HG03196 (cell line): ENCODE measurements around the gene KRT80.

Experiments
- ATAC-seq: cut with Tn5 transposase; IDR thresholded peaks from one replicate; pipeline ENCODE4 v1.9.1; 2021; ENCODE audit not compliant: unreplicated experiment

The KRT80 gene

GRCh38 chr12:52211716-52212585, 20.1 kb upstream of the KRT80 start:
- ATAC-seq, result no peak

DNA sequence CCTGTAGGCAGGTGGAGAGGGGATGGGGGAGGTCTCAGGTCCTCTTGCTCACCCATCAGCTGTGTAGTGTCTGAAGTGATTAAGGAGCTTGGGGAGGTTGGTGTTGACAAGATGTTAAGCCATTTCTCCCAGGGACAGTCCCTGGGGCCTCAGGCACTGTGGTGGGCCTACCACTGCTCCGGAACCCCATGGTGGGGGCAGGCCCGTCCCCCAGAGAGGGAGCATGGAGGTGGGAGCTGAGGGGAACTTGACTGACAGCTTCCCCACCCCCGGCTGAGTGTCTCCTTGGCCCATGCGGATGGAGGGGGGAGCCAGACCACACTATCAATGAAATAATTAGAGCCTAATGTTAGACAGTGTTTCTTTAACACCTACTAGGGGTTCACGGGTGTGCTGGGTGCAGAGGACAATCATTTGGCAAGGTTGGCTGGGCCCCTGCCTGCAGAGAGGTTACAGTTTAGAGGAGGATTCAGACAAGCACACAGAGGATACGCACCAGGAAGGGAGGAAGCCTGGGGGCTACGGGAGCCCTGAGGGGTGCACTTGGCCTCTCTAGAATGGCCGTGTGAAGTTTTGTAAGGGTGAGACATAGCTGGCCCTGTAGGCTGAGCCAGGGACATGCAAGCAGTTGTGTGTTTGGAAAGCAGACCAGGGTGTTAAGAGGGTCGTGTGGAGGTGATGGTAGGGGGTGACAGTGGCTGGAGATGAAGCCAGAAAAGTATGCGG, 19.3 kb upstream of the KRT80 start:
- no peak for ATAC-seq

DNA sequence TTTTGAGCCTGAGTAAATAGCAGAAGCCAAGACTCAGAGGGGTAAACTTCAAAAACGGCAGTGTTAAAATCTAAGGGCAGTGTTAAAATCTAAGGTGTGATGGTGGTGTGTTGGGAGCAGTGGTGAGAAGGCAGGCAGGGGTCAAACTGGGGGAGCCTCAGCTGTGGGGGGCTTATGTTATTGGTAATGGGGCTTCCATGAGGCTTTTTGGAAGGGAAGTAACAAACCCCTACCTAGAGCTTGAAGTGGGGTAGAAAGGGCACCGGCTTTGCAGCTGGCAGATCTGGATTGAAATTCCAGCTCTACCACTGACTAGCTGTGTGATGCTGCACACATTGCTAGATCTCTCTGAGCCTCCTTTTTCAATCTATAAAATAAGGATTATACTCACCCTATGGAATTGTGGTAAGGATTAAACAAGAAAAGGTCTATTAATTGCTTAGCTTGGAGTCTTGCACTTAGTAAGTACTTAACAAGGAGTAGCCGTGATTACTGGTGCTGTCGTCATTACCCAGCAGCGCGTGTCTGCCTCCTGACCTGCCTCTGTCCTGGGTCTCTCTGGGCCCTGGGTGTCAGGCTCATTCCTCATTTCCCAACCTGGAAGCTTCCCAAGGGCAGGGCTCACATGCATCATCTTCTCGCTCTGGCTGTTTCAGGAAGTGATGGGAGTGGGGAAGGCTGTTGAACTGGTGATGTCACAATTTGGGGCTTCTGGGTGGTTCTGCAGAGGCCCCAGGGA, 18.5 kb upstream of the KRT80 start:
- no peak for ATAC-seq

- no peak for ATAC-seq
Observed at GRCh38 chr12:52209321-52209720, 17.5 kb upstream of the KRT80 start.

- ATAC-seq, result no peak
Observed at GRCh38 chr12:52208424-52209165, 16.8 kb upstream of the KRT80 start.

GRCh38 chr12:52207895-52208294, 16.1 kb upstream of the KRT80 start:
- ATAC-seq, result no peak

DNA sequence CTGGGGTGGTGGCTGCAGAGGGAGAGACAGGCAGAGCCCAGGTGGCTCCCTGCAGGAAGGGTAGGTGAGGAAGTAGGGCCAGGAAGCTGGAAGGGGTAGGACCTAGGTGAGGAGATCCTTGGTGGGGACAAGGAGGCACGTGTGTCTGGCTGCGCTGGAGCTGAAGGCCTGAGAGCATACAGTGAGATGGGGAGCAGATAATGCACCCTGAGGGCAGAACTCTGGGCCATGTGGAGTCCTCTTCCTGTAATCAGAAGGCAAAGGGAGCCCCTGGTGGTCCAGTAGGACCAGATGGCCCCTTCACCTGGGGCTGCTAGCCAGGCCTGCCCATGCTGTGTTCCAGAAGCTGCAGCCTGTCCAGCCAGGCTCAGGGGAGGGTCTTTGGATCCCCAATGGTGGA, 15.3 kb upstream of the KRT80 start:
- ATAC-seq, result no peak

DNA sequence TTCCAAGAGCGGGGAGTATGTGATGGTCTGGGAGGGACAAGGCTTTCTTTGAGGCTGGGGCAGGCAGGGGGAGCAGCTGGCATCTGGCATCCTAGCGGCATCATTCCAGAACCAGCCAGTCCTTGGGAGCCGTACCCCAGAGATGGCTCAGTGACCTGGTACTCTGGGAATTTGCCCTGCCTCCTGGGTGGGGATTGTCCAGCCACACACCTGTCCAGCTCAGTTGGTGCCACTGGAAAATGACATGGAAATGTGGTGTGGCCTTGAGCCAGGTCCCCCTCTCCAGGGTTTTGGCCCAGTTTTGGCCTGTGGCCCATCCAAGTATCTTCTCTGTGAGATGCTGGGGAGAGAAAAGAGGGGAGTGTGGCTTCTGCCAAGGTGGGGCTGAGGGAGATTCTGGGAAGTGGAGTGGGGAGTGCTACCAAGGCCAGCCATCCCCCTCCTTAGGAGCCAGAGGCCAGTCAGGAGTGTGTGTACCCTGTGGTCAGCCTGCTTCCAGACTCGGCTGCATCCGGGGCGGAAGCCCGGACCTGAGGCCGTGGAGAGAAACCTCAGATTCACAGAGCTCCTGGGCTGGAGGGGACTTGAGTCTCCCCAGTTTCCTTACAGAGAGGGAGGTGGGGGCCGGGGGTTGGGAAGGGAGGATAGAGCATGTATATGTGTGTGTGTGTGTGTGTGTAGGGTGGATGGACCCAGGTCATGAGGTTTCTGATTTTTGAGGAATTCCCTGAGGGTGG, 14.7 kb upstream of the KRT80 start:
- no peak for ATAC-seq

DNA sequence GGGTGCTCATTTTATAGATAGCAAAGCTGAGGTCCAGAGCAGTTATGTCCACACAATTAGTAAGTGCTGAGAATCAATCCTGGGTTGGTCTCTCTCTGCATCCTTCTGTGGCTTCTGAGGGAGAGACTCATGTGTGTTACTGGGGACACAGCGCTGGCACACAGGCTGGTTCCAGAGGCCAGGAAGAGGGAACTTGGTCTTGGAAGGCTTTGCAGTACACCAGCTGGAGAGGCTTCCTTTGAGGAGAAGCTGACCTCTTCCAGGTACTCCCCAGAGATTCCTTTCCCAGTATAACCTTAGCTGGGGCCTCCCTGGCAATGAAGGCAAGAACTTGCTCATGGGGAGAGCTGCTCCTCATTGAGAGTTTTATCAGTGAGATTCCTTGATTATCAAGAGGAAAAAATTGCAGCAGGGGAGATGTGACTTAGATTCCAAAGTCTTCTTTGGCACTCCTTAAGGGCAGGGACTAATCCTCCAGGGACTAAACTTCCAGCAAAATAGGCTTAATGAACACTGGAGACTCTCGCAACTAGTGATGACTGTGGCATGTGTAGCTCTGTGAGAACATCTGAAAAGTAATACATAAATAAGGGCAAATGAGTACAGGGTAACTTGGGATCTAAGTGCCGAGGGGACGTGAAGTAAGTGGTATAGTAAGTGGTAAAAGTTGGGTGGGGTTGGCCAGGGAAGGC, 13.9 kb upstream of the KRT80 start:
- ATAC-seq, result no peak

- no peak for ATAC-seq
Observed at GRCh38 chr12:52204931-52205505, 13.2 kb upstream of the KRT80 start.

- no peak for ATAC-seq
Observed at GRCh38 chr12:52204095-52204930, 12.5 kb upstream of the KRT80 start.

DNA sequence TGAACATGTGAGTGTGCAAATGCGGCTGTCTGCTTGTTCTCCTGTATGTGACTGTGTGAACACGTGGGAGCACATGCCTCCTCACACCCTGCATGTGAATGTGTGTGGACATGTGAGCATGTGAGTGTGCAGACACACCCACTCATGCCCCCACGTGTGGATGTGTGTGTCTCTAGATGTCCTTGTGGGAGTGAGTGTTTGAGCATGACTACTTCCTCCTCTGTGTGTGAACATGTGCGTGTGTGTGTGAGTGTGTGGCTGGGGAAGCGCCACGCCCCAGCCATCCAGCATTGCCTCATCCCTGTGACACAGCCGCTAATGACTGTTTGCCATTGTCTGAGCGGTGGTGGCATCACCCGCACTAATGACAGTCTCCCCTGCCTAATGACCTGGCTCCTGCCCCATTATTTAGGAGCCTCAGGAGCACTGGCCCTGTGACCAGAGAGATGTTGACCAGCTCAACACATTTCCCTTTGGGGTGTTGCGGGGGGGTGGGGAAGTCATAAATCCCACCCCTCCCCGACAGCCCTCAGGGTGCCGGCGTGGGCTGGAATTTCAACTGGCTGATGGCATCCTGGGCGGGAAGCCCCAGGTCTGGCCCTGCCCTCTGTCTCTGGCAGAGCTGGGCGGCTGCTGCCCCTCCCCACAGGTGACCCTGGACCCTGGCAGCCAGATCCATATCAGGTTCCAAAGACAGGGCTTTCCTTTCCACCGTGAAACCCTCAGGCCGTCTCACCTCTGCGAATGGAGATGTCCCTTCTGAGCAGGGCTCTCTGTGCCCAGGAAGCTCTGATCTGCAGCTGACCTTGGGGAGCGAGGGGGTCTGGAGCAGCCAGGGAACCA, 11.5 kb upstream of the KRT80 start:
- ATAC-seq, result no peak

GRCh38 chr12:52202361-52203078, 10.7 kb upstream of the KRT80 start:
- no peak for ATAC-seq

DNA sequence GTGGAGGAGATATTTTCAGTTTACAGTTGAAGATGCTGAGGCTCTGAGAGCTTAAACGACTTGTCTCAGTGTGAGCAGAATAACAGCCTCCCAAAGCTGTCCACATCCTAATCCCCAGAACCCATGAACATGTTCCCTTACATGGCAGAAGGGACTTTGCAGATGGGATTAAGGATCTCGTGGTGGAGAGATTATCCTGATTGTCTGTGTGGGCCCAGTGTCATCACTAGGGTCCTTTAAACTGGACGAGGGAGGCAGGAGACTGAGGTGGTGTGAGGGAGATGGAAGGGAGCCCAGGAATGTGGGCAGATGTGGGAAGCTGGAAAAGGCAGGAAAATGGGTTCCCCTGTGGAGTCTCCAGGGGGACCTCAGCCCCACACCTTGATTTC, 9.6 kb upstream of the KRT80 start:
- ATAC-seq, result no peak

DNA sequence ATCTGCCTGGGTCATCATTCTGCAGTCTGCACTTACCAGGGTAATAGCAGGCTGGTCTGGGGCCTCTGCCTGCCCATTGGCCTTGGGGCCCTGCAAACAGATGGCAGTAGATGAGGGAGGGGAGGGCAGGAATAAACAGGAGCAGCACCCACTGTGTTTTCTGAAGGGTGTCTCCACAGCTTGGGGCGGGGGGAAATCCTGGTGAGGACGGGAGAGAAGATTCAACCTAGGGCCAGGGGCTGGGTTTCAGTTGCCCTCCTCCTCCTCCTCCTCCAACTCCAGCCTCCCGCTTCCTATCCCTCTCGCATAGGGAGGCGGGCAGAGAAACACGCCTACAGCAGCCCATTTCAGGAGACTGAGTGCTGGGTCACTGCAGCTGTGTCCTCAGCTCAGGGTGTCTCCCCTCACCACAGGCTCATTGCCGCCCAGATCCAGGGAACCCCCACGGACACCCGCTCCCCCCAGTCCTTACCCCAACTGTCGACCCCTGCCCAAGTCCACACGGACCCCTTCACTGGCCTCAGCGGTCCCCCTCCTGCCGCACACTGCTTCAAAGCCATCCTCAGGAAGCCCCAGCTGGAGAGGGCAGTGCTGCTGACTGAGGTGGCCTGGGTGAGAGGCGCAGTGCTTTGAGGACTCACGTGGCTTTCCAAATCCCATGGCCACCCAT, 9.1 kb upstream of the KRT80 start:
- ATAC-seq, result no peak

- ATAC-seq, result no peak
Observed at GRCh38 chr12:52200086-52200780, 8.4 kb upstream of the KRT80 start.
